GM19438 (cell line): Measurements from ENCODE around the gene PRAMEF14.
"Not testable (repeated sequence)": the region's sequence is repeated elsewhere in the genome, so short reads cannot be mapped to it uniquely, and the experiment has no call there.

ENCODE experiments used
- ATAC-seq: cut with Tn5 transposase; IDR thresholded peaks from one replicate; pipeline ENCODE4 v1.9.1; 2021; ENCODE audit warnings: low read depth; ENCODE audit not compliant: unreplicated experiment

The PRAMEF14 gene, protein sequence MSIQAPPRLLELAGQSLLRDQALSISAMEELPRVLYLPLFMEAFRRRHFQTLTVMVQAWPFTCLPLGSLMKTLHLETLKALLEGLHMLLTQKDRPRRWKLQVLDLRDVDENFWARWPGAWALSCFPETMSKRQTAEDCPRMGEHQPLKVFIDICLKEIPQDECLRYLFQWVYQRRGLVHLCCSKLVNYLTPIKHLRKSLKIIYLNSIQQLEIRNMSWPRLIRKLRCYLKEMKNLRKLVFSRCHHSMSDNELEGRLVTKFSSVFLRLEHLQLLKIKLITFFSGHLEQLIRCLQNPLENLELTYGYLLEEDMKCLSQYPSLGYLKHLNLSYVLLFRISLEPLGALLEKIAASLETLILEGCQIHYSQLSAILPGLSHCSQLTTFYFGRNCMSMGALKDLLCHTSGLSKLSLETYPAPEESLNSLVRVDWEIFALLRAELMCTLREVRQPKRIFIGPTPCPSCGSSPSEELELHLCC

DNA sequence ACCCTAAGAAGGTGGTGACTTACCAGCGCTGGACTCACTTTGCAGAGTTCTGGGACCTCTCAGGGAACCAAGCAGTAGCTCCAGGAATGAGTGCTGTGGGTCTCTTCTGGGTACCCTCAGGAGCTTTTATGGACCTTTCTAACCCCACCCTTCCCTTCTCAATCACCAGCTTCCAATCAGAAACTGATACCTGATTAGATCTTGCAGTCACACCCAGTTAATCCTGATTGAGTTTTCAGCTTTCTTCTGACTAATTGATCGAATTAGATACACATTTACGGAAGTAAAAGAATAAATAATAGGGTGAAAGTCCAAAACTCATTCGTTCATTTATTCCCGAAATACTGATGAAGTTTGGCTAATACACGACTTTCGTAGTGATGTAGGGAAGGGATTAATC is at the start of gene PRAMEF14:
TSS of gene PRAMEF14 (minus strand) at position 101 of the 400 bp plus-strand sequence. CDS start 1,820 bp downstream, outside the sequence.
- ATAC-seq, result not testable (repeated sequence)

DNA sequence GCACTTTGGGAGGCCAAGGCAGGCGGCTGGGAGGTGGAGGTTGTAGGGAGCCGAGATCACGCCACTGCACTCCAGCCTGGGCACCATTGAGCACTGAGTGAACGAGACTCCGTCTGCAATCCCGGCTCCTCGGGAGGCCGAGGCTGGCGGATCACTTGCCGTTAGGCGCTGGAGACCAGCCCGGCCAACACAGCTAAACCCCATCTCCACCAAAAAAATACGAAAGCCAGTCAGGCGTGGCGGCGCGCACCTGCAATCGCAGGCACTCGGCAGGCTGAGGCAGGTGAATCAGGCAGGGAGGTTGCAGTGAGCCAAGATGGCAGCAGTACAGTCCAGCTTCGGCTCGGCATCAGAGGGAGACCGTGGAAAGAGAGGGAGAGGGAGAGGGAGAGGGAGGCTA is 48.4 kb upstream of the PRAMEF14 start:
- ATAC-seq, result not testable (repeated sequence)

DNA sequence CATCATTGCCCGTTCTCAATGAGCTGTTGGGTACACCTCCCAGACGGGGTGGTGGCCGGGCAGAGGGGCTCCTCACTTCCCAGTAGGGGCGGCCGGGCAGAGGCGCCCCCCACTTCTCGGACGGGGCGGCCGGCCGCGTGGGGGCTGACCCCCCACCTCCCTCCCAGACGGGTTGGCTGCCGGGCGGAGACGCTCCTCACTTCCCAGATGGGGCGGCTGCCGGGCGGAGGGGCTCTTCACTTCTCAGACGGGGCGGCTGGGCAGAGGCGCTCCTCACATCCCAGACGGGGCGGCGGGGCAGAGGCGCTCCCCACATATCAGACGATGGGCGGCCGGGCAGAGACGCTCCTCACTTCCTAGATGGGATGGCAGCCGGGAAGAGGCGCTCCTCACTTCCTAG is 47.8 kb upstream of the PRAMEF14 start:
- not testable (repeated sequence) for ATAC-seq

DNA sequence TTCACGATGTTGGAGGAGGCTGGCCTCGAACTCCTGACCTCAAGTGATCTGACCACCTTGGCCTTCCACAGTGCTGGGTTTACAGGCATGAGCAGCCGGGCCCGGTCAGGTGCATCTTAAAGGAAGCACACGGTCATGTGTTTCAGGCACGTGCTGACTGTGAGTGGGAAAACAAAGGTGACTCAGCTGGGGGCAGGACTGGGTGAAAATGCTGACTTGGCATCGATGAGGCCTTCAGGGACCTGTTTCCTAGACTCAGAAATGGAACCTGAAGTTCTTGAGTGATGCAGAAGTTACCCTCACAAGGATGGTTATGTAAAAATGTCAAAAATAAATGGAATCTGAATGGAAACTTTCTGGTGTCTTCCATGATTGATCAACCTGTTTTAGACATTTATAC is 46.1 kb upstream of the PRAMEF14 start:
- ATAC-seq, result not testable (repeated sequence)

DNA sequence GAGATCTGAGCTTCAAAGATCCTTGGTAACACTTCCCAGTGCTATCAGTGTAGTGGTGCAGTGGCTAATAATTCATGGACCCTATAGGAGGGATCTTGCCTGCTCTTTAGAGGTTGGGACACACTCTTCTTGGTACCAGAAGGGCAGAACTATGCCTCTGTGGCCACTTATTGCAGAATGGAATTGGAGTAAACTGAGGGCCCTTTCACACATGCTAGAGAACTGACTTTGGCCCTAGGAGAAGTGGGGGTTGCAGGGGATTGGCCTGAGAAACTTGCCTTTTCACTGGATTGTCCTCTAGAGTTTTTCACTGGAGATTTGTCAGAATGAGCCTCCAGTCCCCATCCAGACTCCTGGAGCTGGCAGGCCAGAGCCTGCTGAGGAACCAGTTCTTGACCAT is 42.4 kb upstream of the PRAMEF14 start, which contains the start of gene PRAMEF17:
TSS of gene PRAMEF17 (plus strand) at position 301 of the 400 bp plus-strand sequence. CDS start at position 327, 26 bp downstream.
- ATAC-seq, result not testable (repeated sequence)

DNA sequence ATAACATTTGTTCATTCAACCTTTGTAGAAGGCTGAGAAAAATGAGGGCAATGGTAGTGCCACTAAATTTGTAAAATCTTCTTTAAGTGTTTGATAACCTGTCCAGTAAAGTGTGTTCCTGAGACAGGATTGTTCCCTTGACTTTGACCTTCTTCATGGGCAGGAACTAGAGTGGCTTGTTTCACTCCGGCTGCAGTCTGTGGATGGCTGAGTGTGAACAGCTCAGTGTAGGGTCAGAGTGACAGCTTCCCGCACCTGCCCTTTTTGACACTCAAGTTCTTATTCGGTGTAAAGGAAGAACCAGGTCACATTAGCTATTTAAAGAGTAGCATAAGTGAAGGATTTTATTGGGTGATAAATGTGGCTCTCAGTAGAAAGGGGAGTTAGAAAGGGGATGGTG is 33.4 kb upstream of the PRAMEF14 start:
- ATAC-seq, result not testable (repeated sequence)

DNA sequence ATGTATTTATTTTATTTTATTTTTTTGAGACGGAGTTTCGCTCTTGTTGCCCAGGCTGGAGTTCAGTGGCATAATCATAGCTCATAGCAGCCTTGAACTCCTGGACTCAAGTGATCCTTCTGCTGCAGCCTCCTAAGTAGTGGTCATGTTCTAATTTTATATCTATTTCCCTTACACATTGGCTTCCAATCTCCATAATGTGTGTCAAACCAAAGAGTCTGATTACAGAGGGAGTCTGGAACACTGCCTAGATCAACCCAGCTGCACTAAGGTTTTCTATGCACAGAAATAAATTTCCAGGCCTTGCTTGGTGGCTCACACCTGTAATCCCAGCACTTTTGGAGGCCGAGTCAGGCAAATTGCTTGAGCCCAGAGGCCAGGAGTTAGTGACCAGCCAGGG is 32.0 kb upstream of the PRAMEF14 start:
- ATAC-seq, result not testable (repeated sequence)

DNA sequence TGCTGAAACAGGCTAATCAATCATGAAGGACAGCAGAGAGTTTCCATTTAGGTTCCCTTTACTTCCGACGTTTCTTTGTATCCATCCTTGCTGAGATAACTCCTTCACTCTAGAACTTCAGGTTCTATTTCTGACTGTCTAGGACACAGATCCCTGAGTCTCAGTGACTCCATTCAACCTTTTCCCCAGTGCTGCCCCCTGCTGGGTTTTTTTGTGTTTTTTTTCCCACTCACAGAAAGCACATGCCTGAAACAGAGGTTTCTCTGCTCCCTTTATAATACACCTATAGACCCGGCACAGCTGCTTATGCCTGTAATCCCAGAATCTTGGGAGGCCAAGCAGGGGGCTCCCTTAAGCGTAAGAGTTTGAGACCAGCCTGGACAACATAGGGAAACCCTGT is 21.6 kb upstream of the PRAMEF14 start:
- not testable (repeated sequence) for ATAC-seq

DNA sequence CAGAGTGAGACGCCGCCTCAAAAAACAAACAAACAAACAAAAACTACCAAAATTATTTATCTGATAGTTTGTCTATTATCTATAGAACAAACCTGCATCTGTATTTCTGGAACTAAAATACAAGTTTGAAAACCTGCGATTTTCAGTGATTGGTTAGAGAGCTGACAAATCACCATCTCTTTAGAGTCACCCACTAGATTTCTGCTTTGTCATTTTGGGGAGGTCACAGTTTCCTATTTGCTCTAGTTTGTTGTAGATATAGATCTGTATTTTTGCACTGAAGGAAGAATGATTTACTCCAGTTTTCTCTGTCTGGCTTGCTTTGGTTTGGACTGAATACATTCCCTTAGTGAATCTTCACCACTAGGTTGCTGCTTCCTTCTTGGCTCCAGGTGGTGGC is 19.6 kb upstream of the PRAMEF14 start:
- ATAC-seq, result not testable (repeated sequence)

DNA sequence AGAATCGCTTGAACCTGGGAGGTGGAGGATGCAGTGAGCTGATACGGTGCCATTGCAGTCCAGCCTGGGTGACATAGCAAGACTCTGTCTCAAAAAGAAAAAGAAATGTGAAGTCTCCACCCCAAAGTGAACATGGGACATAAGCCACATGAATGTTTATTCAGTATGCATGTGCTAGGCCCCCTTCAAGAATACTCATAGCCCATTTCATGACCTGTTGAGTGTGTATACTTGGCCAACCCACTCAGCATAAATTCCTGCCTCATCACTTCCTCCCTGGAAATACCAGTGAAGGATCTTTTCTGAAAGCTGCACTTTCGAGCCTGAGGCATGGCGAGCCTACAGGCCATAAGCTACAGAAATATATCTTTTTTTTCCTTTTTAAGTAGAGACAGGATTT is 18.0 kb upstream of the PRAMEF14 start:
- not testable (repeated sequence) for ATAC-seq

DNA sequence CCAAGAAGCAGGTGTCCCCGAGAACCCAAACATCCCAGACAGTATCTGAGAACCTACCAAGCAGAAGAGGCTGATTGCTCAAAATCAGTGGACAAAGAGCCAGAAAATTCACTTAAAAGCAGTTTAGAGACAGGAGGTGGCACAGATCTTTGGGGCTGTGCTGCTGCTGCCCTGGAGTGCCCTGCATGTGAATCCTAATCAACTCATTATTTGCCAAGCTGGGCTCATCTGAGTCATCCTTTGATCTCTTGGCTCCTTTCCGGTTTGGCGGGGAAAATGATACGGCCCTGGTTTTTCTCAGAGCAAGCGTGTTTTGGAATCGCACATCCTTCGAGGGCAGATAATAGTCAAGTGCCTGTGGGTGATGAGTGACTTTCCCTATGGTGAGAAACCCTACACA is 15.4 kb upstream of the PRAMEF14 start:
- not testable (repeated sequence) for ATAC-seq

DNA sequence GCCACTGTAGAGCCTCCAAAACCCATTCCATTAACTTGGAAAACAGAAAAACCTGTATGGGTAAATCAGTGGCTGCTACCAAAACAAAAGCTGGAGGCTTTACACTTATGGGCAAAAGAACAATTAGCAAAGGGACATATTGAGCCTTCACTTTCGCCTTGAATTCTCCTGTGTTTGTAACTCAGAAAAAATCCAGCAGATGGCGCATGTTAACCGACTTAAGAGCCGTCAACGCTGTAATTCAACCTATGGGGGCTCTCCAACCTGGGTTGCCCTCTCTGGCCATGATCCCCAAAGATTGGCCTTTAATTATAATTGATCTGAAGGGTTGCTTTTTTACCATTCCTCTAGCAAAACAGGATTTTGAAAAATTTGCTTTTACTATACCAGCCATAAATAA is 9.8 kb upstream of the PRAMEF14 start:
- ATAC-seq, result not testable (repeated sequence)

DNA sequence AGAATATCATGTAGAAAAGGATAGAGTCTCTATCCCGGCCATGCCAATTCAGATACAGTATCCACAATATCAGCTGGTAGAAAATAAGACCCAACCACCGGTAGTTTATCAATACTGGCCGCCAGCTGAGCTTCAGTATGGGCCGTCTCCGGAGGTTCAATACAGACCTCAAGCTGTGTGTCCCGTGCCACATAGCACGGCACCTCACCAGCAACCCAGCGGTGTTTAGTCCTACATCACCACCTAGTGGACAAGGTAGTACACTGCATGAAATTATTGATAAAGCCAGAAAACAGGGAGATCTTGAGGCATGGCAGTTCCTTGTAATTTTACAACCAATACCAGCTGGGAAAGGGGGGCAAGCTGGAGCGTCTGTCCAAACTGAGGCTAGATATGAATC is 7.5 kb upstream of the PRAMEF14 start:
- ATAC-seq, result not testable (repeated sequence)

DNA sequence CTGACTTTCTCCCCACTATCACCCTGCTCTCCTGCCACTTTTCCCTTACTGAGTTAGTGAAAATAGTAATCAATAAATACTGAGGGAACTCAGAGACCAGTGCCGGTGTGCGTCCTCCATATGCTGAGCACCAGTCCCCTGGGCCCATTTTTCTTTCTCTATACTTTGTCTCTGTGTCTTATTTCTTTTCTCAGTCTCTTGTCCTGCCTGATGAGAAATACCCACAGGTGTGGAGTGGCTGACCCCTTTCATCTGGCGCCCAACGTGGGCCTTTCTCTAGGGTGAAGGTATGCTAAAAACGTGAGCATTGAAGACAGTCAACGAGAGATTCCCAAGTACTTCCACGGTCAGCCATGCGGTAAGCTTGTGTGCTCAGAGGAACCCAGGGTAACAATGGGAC is 6.5 kb upstream of the PRAMEF14 start:
- ATAC-seq, result not testable (repeated sequence)

DNA sequence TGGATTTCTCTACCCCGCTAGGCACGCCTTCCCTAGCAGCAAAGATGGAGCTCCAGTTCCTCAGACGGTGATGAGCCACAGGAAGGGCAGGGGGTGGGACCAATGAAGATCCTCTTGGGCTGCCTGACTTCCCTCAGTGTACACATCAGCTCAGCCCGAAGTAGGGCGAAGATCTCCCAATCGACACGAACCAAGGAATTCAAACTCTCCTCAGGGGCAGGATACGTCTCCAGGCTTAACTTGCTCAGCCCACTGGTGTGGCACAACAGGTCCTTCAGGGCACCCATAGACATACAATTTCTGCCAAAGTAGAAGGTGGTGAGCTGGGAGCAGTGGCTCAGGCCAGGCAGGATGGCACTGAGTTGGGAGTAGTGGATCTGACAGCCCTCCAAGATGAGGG is 4.4 kb downstream of the PRAMEF14 start:
- ATAC-seq, result not testable (repeated sequence)

DNA sequence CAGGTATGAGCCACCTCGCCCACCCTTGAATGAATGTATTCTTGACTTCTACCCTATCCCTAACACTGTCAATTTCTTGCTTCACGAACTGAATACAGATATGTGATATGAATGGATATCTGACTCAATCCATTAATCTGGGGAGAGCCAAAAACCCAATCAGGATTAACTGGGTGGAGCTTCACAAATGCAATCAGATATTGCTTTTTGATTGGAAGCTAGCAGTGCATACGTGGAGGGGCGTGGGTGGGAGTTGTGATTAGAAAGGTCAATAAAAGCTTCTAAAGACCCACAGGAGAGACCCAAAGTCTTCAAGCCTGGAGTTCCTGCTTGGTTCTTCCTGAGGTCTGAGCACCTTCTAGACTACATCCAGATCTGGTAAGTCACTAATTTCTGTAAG is 31.7 kb downstream of the PRAMEF14 start, which contains the start of gene PRAMEF15:
TSS of gene PRAMEF15 (plus strand) at position 301 of the 400 bp plus-strand sequence. CDS start 2,827 bp downstream, outside the sequence.
- not testable (repeated sequence) for ATAC-seq

DNA sequence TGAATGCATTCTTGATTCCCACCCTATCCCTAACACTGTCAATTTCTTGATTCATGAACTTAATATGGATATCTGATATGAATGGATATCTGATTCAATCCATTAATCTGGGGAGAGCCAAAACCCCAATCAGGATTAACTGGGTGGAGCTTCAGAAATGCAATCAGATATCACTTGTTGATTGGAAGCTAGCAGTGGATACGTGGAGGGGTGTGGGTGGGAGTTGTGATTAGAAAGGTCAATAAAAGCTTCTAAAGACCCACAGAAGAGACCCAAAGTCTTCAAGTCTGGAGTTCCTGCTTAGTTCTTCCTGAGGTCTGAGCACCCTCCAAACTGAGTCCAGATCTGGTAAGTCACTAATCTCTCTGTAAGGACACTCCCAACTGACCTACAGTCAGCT is 43.7 kb downstream of the PRAMEF14 start, which contains the start of gene PRAMEF33:
TSS of gene PRAMEF33 (plus strand) at position 301 of the 400 bp plus-strand sequence. CDS start 2,416 bp downstream, outside the sequence.
- ATAC-seq, result not testable (repeated sequence)

DNA sequence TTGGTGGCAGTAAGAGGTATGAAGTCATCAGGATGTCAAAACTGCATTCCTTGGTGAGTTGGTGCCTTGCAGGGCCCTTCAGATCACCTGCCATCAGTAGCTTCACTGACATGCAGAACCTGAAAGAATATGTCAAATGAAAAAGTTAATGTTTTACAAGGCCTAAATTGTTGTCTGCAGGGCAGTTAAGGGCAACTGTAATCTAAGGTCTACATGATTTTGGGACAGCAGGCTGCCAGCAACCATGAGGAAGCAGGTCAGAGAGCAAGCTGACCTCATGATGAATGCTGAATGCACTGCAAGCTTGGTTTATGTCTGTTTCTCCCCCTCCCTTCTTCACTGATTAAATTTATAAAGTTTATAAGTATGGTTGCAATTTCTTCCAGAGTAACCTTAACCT is 44.7 kb downstream of the PRAMEF14 start:
- not testable (repeated sequence) for ATAC-seq

DNA sequence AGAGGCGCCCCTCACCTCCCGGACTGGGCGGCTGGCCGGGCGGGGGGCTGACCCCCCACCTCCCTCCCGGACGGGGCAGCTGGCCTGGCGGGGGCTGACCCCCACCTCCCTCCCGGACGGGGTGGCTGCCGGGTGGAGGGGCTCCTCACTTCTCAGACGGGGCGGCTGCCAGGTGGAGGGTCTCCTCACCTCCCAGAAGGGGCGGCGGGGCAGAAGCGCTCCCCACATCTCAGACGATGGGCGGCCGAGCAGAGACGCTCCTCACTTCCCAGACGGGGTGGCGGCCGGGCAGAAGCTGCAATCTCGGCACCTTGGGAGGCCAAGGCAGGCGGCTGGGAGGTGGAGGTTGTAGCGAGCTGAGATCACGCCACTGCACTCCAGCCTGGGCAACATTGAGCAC is 48.2 kb downstream of the PRAMEF14 start:
- ATAC-seq, result not testable (repeated sequence)

DNA sequence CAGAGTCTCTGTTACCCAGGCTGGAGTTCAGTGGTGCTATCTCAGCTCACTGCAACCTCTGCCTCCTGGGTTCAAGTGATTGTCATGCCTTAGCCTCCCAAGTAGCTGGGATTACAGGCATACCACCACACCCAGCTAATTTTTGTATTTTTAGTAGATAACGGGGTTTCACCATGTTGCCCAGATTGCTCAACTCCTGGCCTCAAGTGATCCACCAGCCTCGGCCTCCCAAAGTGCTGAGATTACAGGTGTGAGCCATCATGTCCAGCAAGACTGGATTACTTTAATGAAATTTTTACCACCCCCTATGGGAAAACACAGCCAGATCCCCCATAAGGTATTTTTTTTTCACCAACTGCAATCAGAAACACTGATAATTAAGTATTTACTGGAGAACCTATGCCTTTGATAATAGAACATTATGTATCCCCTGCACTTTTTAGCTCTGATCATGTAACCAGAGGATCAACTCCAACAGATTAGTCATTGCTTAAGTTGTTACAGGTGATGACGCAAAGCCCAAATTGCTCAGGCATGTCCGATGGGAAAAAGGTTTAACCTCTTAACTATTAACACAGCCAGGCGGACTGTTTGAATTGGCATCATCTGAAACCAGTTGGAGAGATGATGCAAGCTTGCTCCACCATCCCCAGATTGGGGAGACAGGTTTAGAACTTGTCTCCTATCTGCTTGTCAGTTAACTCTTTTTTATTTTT is 49.6 kb downstream of the PRAMEF14 start:
- not testable (repeated sequence) for ATAC-seq
